ENCODE measurements around the gene ARHGAP25.

Gene ARHGAP25

DNA sequence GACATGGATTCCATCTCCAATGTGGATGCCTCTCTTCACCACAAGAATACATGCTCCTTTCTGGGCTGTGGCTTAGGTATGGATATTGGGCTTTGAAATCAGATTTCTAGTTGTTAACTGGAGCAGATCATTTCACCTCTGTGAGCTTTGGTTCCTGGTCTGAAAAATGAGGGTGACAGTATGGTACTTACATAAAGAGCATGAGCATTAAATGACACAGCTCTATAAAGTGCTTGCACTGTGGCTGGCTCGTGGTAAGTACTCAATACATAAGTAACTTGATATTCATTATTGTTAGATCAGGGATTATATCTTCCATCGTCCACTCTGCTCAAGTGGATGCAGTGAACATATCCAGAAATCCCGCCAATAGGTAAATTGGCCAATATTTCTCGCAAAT, 33.4 kb downstream of the ARHGAP25 start:
- DNase-seq, result no peak

DNA sequence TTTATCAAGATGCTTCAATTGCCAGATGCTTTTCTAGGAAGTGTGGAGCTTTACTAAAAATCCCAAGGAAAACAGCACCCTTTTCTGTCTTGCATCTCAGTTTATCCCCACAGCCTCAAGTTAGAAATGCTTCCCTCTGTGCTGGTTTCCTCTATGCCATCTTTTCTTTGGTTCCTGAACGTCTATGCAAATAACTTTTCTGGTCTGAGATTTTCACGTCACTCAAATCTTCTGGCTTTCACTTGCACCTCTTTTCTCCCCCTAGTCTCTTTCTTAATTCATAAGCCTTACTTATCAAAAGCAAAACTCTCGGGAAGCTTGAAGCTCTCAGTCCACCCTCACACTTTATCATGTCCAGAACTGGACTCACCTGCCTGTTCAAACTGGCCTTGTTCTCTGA, 33.9 kb downstream of the ARHGAP25 start:
- no peak for DNase-seq

DNA sequence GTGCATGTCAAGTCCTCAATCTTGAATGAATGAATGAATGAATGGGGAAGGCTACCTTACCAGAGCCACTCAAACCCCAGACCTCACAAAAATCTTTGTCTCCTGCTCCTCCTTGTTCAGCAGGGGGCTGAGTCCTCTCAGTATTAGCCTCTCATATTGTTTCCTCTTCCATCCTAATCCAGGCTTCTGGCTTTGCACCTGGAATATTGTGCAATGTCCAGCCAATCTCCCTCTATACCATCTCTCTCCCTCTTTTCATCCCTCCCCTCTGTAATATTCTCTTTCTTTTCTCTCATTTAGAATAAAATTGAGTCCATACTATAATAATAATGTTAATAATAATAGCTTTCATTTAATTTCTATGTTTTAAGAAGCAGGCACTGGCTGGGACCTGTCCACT, 34.3 kb downstream of the ARHGAP25 start:
- no peak for DNase-seq

DNA sequence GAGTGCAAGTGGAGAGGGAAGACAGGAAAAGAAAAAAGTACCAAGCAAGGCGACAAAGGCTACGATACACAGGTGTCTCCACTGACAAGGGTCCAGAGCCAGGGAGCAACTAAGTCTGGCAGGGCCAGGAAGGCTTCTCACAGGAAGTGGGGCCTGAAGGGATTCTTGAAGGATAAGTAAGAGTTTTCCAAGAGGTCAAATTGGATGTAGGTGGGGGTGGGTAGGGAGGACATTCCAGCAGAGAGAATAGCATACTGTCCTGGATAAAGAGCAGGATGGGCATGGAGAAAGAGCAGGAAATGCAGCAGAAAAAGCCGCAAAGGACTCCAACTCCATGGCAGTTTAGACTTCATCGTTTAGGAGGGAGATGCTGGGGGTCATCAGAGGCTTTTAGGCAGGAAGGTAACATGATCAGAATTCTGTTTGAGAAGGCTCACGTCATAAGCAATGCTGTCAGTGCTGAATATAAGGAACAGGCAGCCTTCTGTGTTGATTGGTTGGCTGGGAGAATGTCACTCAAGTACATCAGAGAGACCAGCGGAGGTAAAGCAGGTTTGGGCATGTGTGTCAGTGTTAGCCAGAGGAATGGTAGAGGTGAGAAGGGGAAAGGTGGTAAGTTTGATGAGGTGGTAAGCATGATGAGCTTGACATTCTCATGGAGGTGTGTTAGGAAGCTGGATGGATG, 35.1 kb downstream of the ARHGAP25 start:
- DNase-seq, result no peak

DNA sequence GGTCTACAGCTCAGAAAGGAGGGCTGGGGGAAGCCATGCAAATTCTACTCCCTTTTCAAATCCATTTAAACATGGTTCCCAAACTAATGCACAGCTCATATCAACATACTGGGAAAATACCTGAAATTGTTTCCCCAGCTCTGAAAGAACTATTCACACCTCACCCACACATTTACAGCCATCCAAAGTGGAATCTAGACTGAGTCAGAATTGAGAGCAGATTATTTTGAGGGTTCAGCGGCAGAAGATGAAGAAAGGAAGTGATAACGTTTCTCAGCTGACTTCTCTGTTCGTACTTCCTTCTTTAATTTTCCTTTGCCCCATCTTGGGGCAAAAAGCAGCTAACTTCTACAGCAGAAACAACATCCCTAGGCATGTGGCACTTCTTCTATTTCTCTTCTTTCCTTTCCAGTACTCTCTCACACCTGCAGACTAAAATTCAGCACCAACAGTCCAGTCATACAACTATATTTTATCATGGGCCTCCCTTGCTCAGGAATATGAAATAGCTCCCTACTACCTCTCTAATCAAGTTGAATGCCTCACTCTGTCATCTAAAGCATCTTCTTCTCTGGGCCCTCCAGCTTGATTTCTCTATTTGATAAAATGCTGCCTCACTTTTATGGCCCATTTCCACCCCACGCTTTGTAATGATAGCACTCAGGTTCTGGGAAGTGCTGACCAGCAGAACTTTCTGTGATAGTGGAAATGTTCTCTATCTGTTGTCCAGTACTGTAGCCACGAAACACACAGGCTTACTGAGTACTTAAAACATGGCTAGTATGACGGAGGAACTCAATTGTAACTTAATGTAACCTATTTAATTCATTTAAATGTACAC, 35.9 kb downstream of the ARHGAP25 start:
- peak; percentile 67 for DNase-seq

DNA sequence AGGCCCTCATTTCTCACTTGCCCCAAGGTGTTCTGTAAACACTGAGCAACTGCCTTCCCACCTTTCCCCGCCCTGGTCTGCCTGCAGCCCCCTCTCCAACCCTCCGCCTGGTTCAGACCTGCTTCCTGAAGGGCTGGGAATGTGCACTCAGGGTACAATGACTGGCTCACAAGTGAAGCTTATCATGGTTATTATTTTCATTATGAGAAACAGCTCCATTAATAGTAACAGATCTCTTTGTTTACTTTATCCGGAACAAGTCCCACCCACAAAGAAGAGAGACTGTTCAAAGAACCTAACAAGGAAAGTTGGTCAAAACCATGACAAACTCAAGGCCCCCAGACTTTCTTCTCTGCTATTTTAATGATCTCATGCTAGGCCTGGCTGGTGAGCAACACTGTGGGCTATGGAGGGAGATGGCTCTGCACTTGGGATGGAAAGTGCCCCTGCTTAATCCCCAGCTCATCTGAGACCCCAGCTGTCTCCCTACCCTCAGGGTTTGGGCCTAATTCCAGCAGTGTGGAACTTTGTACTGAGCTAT, 36.7 kb downstream of the ARHGAP25 start:
- DNase-seq, result no peak

DNA sequence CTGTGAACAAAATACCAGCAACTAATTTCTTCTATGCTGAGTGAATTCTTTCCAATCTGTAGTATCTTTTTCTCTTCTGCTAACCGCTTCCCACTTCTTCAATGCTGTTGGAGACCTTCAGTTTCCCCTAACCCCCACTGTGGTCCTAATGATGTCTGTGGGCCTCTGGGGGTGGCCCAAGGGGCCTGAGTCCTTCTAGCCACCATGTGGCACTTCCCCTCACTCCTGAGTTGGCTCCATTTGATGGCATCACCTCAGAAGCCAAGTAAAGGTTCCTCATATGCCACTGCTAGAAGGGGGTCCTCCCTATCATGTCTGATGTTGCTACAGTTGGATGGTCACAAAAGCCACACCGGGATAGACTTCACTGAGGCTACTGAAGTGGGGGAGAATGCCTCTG, 37.5 kb downstream of the ARHGAP25 start:
- DNase-seq, result peak; percentile 15

DNA sequence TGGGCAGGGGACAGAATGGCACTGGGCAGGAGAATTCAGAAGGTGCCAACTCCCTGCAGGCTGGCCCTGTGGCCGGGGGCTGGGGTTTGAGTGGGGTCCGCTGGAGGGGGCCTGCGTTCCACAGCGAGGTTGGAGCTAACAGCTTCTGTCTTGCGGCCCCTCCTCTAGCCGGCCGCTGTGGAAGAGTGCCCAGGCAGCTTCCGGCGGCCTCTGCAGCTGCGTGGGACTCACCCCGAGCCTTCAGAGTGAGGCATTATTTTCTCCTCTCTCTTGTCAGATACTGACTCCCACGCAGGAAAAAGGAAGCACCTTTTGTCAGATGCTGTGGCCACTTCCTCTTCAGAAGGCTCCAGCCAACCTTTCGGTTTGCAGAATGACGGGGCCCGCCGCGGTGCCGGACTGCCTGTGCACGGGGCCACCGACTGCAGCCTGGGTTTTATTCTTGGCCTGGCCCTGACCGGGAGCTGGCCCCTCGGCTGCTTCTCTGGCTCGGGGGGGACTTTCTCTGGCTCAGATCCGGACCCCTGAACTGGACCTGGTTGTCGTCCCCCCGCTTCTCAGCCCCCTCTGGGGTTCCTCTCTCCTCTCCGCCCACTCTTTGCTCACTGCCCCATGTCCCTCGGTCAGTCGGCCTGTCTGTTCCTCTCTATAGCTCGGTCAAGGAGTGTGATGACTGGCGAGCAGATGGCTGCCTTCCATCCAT, 40.1 kb downstream of the ARHGAP25 start:
- DNase-seq, result peak; percentile 93

DNA sequence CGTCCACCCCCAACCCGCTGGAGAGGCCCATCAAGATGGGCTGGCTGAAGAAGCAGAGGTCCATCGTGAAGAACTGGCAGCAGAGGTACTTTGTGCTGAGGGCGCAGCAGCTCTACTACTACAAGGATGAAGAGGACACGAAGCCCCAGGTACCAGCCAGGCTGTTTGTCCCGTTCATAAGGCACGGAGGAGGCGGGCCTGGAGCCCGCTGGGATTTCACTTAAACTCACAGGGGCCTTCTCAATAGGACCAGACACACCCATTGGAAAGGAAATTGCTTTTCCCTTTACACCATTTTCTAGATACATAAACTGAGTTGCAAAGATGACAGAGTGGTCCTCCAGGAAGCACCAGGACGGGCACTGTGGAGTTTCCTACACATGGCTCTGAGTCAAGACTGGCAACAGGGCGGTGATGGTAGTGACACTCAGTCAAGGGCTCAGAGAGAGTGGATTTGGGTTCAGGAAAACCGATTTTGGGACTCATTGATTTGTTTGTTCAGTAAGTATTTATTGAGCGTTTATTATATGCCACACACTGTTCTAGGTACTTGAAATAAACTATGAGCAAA, 40.7 kb downstream of the ARHGAP25 start:
- no peak for DNase-seq

DNA sequence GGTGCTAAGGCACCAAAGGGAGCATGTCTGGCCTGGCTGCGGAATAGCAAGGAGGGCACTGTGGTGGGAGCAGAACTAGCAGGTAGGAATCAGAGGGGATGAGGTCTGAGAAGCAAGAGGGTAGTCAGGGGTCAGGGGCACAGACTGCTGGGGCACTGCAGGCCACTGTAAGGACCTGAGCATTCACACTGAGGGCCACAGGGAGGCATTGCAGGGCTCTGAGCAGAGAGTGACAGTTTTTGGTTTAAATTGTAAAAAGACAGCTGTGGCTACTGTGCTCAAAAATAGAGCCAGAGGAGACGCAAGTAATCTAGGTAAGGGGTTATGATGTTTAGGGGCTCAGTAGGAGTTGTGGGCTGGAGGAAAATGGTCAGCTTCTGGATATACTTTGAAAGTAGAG, 41.5 kb downstream of the ARHGAP25 start:
- DNase-seq, result peak; percentile 10

DNA sequence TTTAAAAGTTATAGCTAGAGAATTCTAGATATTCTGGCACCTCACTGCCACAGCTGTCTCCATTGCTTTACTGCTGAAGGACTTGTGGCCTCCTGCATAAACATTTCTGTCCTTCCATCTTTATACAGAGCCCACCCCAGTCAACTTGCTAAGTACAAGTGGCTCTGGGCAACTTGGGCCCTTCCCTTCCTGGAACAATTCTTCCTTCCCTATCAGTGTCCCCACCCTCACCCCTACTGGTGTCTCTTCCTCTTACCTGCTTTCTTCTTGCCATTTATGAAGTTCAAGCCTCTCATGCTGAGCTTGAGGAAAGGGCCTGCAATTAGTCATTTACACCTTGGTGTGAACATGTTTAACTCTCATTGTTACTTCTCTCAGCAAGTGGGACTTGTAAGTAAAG, 45.0 kb downstream of the ARHGAP25 start:
- DNase-seq, result no peak

DNA sequence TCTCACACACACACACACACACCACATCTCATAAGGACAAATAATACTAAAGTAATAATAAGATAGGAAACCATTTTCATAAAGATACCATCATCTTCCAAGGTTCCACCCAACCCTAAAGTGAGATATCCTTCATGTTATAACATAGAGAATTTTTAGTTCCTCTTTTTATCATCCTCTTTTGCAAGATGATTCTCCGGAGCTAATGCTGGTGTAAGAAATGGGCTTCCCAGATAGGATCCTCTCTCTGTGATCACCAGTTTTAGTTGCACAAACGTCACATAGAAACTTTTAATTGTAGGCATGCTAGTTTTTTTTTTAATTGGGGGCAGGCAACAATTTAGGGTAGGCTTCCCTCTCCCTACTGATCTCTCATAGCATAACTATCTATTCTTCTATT, 49.6 kb downstream of the ARHGAP25 start:
- DNase-seq, result peak; percentile 82

DNA sequence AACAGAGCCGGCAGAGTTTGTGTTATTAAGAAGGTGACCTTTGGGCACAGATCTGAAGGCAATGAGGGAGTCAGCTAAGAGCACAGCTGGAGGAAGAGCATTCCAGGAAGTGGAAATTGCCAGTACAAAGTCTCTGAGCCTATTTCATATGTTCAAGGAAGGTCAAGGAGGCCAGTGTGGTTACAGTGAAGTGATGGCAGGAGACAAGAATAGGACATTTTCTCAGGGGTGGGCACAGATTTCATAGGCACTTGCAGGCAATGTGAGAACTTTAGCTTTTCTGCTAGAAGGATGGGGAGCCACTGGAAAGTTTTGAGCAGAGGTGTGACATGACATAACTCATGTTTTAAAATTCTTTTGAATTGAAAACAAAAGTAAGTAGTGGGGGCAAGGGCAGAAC, 50.3 kb downstream of the ARHGAP25 start:
- peak; percentile 72 for DNase-seq

DNA sequence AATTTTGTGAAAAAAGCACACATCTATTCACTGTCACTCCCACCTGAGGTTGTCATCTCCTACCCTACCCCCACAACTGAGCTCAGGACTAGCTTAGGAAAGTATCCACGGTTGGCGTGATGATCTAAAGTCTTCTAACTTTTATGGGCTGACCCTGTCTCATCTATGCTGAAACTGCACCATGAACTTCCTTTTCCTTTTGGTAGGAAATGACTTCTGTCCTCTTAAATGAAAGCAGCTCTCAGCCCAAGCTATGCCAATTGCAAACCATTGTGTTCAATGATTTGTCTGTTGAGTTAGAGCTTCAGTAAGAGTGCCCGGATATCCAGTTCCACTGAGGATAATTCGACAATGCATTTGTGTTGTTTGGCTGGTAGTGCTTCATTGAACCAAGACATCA, 52.7 kb downstream of the ARHGAP25 start:
- DNase-seq, result no peak

DNA sequence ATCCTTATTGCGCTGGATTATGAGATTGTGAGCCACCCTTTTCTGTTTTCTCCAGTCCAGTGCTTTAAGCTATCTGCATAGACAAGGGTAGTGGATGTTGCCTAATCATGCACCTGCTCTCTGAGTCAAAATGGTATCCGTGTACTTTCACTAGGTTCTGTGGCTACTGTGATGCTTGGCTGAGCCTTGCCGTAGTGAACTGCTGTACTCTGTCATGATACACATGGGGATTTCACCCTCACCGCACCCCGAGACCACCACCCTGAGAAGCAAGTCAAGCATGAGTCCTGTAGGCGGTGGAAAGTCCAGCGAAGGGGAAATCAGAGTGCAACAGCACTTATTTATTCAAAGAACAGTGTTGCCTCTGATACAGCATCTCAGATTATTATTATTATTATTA, 55.0 kb downstream of the ARHGAP25 start:
- no peak for DNase-seq

DNA sequence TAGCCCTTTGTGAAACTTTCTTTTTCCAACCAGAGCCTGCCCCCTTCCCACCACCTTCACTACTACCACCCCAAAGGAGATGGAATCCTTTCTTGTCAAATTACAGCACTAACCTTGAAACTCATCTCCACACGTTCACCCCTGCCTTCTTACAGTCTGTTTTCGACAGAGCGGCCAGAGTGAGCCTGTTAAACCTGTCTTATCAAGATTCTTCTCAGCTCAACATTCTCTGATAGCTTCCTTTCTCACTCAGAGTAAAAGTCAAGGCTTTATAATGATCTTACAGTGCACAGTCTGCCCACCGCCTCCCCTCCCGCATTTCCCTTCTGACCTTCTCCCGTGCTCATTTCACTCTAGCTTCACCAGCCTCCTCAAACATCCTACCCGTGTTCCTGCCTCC, 56.0 kb downstream of the ARHGAP25 start:
- DNase-seq, result no peak

DNA sequence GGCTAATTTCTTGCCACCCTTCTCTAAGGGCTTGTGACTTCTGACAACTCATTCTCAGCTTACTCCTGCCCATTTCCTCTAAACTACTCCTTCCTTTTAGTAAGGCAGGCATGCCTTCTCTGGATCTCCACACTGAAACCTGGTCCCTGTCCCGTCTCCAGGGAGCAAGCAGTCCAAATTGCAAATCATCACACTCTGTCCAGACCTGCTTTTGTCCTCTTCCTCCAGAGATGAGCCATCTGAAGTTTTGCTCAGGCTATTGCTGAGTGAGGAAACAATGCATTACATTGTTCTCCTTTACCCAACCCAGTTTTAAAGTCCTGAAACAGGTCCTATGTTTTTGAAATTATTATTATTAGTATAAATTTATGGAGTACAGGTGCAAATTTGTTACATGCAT, 57.3 kb downstream of the ARHGAP25 start:
- DNase-seq, result no peak

DNA sequence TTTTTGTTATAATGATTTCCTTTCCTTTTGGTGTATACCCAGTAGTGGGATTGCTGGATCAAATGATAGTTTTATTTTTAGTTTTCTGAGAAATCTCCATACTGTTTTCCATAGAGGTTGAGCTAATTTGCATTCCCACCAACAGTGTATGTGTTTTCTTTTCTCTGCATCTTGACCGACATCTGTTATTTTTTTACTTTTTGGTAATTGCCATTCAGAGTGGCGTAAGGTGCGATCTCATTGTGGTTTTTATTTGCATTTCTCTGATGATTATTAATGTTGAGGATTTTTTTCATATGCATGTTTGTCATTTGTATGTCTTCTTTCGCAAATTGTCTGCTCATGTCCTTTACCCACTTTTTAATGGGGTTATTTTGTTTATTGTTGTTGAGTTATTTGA, 58.1 kb downstream of the ARHGAP25 start:
- DNase-seq, result no peak

DNA sequence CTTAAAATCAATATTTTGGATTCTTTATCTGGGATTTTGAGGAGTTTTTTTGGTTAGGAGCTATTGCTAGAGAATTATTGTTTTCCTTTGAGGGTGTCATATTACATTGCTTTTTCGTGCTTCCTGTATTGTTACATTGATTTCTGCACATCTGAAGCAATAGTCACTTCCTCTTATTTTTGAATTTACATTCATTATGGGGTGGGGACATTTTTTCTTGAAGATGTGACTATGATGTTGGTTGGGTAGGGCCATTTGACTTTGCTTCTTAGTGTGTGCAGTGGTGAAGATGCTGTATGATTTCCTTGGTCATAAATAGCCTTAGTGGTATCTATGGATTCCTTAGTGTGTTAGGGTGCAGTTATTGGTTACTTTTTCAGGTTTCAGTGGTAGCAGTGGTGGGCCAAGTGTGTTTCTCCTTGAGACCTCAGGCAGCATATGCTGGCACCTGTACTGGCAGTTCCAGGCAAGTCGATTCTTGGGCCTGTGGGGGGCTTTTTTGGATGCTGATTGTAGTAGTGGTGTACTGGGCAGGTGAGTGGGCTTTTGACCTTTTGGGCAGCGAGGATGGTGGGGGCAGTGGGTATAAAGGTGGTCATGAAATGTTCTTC, 61.8 kb downstream of the ARHGAP25 start:
- peak; percentile 83 for DNase-seq

DNA sequence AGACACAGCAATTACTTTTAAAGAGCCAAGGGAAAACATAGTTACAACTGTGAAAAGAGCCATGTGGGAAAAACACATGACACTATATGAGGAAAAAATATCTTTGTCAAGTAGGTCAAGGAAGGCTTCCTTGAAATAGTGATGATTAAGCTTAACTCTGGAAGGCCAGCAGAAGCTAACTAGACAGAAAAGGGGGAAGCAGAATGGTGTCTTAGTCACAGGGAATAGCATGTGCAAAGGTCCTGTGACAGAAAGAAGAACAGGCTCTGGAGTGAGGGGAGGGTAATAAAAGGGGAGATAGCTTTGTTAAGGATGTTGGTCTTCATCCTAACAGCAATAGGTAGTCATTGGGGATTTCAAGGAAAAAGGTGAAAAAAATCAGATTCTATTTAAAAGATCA, 64.0 kb downstream of the ARHGAP25 start:
- DNase-seq, result no peak

DNA sequence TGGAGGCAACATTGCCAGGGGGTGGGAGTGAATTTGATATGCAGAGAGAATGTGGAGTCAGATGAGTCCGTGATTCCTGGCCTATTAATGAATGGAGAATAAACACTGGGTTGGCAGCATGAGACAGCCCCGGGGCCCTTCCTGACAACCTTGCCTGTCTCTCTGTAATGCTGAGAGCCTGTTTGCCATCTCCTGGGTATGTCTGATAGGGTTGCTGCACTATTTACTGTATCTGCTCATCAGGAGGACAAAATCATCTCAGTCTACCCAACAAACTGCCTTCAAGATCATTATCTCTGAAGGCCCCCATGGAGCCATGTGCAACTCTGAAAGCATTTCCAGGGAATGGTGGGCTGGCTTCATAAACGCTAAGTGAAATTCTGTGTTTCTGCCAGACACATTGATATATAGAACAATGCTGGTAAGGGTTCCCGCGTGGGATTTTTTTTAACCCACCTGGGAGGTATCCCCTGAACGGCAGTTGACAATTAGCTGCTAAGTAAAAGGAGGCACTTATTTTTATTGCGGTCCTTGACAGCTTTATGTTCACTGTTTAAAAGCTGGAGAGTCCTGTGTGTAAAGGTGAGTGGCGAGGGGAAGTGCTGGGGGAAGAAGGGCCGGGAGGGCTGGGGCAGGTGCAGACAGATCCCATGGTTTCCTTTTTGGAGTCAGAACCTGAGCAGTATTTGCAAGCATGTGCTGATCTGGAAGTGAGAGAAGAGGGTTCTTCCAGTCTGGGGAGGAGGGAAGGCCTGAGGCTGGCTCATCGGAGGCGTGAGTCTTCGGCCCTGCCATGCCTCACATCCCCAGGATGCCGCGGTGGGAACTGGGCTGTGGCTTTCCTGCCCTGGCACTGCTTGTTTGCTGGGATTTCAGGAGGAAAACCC, 64.8 kb downstream of the ARHGAP25 start:
- no peak for DNase-seq

DNA sequence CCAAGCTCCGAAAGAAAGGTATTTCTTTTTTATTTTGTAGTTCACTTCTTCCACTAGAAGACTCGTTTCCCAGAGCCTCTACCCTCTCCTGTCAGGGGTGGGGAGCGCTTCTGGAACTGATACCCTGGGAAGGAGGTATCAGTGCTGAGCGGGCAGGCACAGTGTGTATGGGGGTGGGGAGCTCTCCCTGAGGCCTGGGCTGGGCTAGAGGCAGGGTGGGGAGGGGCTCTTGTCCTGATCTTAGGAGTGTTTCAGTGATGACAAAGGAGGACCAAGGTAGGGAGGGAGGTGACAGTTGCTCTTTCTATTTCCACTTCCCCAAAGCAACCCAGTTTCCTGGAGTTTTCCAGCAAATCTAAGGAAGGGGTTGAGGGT, 65.4 kb downstream of the ARHGAP25 start:
- no peak for DNase-seq
